ENCODE measurements around the gene PRM1.

Gene PRM1

GRCh38 chr16:11253995-11254912 lies 26.9 kb downstream of the PRM1 start:
- DNase-seq (ENCODE audit: low read depth in 2 of 2), result no peak

DNA sequence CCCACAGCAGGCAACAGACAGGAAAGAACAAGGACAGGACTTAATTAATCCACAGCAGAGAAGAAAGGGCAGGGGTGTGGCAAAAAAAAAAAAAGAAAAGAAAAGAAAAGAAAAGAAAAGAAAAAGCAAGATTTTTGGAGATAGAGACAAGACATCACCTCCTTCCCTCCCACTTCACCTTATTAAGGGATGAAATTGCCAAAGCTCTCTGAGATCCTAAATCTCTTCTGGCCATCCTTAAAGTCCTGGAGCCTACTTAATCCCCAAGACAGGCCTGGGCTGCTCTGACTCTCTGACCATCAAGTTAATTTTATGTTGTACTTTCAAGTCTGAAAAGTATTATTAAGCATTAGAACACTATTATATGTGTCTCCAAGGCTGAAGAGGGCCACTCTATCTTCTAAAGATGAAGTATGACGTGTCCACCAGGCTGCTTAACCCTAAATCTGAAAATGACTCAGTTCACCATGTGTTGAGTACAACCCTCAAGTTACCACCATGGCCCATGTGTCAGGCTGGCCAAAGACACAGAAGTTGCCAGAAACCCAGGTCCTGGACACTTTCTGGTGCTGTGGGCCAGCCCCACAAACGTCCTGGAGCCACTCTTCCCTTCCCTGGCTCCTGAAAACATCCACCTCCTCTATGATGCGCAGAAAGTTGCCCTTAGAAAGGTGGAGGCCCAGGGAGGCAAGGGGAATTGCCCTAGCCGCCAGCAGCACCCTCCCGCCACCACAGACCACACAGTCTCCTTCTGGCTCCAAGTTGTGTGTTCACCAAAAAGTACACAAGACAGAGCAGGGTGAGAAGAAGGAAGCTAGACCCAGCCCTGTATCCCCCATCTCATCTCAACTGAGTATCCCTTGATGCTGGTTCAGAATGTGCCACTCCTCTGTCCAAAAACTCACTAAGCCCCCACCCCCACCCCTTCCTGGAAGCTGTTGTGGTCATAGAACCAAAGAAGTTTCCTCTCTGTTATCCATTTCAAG lies 27.8 kb downstream of the PRM1 start:
- DNase-seq (ENCODE audit: low read depth in 2 of 2), result no peak

DNA sequence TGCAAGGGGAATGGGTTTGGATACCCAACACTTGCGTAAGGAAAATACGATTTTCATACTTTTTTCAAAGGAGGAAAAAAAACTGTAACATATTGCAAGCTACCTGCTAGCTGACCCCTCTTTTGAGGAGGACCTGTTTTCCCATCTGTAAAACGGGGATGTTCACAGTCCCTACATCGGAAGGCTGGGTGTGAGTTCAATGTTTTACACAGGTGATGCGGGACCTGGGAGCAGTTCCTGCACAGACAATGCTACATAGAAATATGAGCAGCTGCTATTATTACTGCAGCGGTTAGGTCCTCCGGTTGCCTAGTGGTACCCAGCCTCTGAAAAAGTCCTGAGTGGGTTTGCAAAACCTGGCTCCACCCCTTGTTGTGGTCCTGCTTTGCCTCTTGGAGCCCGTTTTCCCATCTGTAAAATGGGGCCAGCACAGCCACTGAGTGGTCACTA lies 28.6 kb downstream of the PRM1 start:
- no peak for DNase-seq (ENCODE audit: low read depth in 2 of 2)

DNA sequence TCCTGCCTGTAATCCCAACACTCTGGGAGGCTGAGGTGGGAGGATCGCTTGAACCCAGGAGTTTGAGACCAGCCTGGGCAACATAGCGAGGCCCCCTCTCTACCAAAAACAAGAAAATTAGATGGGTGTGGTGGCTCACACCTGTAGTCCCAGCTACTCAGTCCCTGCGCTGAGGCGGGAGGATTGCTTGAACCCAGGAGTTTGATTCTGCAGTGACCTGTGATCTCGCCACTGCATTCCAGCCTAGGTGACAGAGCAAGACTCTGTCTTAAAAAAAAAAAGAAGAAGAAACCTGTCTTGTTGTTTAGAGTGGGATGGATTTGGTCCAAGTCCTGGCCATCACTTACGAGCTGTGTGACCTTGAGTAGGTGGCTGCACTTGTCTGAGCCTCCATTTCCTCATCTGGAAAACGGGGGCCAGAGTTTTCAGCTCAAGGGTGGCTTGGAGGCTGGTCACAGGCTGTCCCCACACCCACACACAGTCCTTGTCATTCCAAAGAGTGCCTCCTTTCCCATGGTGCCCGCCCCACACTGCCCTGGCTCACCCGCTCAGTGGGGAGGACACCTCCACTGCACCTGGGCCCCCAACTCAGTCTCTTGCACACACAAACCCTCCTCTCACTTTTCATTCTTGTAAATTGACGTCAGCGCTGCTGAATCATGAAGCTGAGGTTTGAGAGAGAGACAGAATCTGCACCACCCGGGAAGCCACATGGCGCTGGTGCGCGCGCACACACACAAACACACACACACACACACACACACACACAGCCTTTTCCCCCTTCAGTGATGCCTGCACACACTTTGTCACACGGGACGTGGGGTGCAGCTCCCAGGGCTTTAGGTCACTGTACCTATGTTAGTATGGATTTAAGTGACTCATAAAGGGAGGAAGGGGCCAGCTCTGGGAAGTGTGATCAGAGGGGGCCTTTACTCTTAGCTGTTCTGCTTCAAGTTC lies 29.3 kb downstream of the PRM1 start:
- DNase-seq (ENCODE audit: low read depth in 2 of 2), result peak; percentile 49 to 64

DNA sequence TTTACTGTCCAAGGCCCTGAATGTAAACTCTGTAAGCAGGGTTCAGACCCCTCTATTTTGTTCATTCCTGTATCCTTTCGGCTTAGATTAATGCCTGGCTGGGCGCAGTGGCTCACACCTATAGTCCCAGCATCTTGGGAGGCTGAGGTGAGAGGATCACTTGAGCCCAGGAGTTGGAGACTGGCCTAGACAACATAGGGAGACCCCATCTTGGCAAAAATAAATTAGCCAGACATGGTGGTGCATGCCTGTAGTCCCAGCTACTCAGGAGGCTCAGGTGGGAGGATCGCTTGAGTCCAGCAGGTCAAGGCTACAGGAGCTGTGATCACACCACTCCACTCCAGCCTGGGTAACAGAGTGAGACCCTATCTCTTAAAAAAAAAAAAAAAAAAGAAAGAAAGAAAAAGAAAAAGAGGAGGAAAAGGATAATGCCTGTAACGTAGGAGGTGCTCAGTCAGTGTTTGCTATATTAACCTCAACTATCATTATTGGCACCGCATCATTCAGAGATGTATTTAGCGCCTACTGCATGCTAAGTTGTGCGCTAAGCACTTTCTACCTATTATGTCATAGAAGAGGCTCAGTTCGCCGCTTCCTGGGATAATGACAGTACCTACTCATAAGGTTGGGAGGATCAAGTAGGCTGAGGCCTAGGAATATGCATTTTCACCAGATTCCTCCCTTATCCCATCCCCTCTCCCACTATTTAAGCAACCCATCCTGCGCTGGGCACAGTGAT lies 30.2 kb downstream of the PRM1 start:
- no peak for DNase-seq (ENCODE audit: low read depth in 2 of 2)

GRCh38 chr16:11250091-11250785 lies 30.9 kb downstream of the PRM1 start:
- DNase-seq (ENCODE audit: low read depth in 2 of 2), result no peak

DNA sequence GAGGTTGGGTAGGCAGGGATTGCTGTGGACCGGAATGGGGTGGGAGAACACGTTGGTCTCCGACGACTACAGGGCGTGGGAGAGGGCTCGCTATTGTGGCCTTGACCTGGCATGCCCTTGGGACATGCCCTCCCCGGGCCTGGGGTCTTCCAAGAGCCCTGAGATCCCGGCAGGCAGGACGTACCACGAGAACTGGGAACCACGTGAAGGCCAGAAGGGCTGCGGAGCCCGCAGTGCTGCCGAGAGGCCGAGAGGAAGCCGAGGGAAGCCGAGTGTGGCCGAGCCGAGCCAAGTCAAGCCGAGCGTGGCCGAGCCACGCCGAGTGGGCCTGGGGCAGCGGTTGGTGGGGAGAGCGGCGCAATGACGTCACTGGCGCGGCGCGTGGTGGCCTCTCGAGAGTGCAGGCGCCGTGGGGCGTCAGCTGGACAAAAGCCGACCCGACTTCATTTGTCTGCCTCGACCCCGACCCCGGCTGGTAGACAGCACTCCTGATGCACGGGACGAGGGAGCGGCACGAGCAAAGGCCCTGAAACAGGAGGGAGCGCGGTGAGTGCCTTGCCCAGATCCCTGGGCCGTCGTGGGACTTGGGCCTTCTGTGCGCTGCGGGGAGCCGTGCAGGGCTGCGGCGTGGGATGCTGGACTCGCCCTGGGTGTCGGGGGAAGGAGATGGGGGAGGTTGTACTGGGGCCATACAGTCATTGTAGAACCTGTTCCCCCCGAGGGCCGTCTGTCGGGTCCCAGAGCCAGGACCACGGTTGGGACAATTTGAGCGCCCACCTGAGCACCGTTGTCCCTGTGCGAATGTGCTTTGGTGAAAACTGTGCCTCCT lies 31.7 kb downstream of the PRM1 start:
- DNase-seq (ENCODE audit: low read depth in 2 of 2), result no peak

- no peak for DNase-seq (ENCODE audit: low read depth in 2 of 2)
These were observed 33.0 kb downstream of the PRM1 start for GRCh38 chr16:11248133-11248532.

GRCh38 chr16:11245988-11246387 lies 35.1 kb downstream of the PRM1 start:
- no peak for DNase-seq (ENCODE audit: low read depth in 2 of 2)

DNA sequence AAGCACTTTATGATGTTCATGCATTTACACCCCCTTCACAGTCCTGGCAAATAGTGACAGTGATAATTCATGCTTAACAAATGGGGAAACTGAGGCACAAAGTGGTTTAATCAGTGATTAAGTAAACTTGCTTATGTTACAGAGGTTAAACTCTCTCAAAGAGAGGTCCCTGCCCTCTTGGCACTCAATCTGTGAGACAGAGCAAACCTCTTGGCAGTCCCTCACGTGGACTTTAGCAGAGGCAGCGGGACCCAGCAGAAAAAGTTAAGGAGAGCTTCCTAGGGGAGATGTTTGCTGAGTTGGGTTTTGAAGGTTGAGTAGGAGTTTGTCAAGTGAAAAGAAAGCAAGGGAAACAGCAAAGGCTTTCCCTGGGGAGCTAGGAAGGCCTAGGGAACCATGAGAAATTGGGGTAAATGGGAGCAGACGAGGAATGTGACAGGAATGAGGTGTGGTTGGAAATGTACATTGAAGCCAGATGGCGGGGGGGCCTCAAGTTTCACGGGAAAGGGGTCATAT lies 35.9 kb downstream of the PRM1 start:
- DNase-seq (ENCODE audit: low read depth in 2 of 2), result no peak

GRCh38 chr16:11242658-11243057 lies 38.5 kb downstream of the PRM1 start:
- DNase-seq (ENCODE audit: low read depth in 2 of 2), result no peak

- no peak for DNase-seq (ENCODE audit: low read depth in 2 of 2)
These were observed 39.5 kb downstream of the PRM1 start for GRCh38 chr16:11241480-11242204.

DNA sequence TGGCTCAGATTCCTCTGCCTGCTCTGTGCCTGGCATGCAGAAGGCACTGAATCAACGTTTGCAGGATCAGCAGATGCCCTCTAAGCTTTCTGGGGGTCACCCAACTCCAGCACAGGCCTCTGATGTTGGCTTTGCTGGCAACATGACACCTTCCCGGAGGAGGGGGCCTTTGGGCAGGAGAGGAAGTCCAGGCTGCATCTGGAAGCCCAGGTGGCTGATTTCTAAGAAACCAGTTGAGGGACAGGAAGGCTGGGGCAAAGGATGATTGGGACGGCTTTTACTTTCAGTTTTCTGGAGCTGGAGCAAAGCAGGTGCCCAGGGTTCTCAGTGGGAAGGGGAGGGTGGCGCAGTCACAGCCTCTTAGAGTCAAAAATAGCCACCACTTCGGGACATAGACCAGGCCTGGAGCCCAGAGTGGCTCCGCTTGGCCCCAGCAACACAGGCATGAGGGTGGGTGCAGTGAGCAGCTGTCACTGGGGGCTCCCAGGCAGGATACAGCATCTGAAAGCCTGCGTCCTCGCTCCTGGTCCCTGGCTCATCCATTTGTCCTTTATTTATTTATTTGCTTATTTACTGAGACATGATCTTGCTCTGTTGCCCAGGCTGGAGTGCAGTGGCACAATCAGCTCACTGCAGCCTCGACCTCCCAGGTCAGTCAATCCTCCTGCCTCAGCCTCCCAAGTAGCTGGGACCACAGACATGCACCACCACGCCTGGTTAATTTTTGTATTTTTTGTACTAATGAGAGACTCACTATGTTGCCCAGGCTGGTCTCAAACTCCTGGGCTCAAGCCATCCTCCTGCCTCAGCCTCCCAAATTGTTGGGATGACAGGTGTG lies 40.3 kb downstream of the PRM1 start:
- DNase-seq (ENCODE audit: low read depth in 2 of 2), result no peak

DNA sequence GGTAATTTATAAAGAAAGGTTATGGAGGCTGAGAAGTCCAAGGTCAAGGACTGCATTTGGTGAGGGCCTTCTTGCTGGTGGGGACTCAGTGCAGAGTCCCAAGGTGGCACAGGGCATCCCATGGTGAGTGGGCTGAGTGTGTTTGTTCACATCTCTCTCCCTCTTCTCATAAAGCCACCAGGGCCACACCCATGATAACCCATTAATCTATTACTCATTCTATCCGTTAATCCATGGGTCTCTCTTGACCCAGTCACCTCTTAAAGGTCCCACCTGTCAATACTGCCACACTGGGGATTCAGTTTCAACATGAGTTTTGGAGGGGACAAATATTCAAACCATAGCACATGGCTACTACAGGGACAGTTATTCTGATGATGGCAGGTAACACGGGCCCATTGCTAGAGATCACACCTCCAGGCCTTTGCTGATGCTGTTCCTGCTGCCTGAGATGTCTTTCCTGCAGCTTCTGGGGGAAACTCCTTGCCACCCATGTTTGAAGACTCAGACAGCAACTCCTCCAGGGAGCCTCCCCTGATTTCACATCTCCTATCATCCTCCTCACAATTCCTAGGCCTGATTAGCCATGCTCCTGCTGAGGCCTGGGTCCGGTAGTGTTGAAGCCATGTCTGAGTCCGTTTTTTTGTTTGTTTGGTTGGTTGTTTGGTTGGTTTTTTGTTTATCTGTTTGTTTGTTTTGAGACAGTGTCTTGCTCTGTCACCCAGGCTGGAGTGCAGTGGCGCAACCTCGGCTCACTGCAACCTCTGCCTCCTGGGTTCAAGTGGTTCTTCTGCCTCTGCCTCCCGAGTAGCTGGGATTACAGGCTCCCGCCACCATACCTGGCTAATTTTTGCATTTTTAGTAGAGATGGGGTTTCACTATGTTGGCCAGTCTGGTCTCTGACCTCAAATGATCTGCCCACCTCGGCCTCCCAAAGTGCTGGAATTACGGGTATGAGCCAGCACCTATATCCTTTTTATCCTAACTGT lies 41.2 kb downstream of the PRM1 start:
- no peak for DNase-seq (ENCODE audit: low read depth in 2 of 2)

- no peak for DNase-seq (ENCODE audit: low read depth in 2 of 2)
These were observed 42.6 kb downstream of the PRM1 start for GRCh38 chr16:11238272-11239202.

All from stimulated activated CD8-positive, alpha-beta memory T cell treated with anti-CD3 and anti-CD28 coated beads, Interleukin-7, amount 100 ng/mL, for 1 hour (primary cell).